GM21737 (cell line): ENCODE data around the gene SLC12A8.

ENCODE experiments used
- ATAC-seq: cut with Tn5 transposase; IDR thresholded peaks from one replicate; pipeline ENCODE4 v1.9.1; 2021; ENCODE audit warnings: mild to moderate bottlenecking, moderate library complexity; ENCODE audit not compliant: unreplicated experiment

The SLC12A8 gene

DNA sequence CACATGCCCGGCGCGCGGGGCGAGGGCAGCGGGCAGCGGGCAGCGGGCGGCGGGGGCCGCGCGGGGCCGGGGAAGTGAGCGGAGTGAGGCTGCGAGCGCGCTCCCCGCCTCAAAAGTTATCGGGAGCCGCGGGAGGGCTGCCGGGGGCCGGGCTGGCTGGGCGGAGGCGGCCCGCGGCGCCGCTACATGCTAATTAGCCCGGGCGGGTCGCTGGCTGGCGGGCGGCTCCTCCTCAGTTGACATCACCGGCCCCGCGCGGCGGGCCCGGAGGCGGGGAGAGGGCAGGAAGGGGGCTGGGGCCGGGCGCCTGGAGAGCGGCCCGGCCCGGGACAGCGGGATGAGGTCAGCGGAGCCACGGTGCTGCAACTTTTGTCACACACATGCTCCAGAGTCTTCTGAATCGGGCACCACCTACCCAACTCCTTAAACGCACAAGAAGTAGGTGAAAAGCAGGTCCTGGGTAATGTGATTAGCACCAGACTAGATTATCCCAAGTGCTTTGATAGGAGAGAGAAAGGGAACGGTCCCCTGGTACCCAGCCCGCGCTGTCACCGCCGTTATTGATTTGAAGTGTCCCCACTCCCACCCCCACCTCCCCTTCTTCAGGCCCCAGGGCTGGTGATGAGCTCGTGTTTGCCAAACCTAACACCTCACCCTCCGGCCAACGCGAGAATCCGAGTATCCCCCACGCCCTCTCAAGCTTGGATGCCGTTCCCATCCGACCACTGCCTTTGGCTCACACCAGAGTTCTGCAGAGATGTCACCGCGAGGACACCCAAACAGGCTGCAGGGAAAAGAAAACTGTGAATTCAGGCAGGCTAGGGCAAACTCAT, 156.4 kb downstream of the SLC12A8 start, which contains the start of gene HEG1:
Gene HEG1 (minus strand): TSS at position 85 of the 833 bp plus-strand sequence. CDS start 107 bp downstream, outside the sequence.
- ATAC-seq, result peak; percentile 57

DNA sequence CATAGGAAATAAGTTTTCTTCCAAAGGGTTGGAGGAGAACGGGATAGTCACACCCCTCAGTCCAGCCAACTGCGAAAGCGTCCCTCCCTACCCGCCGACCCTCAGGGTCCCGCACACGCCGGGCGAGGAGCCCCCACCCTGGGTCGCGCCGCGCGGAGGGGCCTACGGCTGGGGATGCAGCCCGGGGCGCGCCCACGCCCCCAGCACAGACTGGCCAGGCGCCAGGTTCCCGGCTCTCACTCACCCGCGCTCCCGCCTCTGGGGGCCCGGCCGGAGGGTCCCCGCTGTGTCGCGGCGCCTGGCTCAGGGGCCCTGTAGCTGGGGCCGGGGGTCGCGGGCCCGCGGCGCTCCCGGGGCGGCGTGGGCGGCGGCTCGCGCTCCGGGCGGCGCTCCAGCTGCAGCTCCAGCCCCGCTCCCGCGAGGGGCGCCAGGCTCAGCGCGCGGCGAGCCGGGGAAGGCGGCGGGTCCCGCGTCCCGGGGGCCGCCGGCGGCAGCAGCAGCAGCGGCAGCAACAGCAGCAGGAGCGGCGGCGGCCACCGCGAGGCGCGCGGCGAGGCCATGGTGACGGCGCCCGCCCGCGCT, 157.1 kb downstream of the SLC12A8 start:
- peak; percentile 21 for ATAC-seq

DNA sequence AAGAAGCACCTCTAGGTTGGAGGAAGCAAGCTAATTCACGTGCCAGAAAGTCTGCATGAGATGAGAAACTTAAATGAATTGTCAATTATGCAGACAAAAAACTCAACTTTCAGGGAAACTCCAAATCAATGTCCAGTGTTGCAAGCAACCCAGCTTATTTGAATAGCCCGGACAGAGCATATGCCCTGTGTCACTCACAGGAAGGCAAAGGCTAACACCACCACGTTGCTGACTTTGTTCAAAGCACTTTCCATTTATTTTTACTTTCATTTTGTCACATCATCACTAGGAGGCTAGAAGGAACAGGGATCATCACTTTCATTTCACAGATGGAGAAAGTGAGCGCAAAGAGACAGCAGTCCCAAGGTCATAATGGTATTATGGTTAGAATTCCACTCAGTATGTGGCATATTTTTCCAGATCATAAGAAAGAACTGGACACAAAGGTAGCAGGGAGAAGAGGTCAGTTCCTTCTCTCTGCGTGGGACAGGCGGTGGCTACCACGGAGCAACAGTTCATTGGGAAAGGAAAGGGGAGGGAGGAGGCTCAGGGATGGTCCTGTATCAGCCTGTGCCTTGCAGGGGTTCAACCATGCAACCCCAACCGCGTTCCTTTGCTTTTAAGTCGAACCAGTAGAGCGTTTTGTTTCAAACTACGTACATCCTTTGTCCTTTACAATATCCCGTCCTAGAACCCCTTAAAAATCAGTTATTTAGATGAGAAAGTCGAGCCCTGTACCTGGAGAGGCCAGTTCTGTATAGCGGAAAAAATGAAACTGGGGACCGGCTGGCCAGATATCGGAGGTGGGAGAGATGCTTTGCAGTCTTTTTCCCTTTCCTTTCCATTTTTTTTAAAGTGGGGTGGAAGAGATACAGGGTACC, 157.9 kb downstream of the SLC12A8 start:
- ATAC-seq, result no peak

DNA sequence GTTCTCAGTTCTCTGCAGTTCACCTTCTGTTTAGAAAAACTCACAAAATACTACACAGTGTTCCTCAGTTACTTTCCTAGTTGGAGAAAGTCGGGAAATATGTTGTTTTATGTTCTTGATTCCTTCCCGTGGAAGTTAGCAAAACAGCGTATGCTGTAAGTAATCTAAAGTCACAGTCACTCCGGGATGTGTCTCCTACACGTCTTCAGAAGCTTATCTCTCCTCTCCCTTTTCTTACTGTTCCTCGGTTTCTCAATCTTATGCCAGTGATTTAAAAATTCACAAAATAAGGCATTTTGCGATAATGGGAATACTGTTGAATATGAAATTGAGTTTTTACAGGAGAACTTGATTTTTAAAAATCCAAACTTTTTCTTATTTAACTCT, 158.5 kb downstream of the SLC12A8 start:
- ATAC-seq, result no peak

GRCh38 chr3:125053304-125053699, 159.2 kb downstream of the SLC12A8 start:
- ATAC-seq, result no peak

DNA sequence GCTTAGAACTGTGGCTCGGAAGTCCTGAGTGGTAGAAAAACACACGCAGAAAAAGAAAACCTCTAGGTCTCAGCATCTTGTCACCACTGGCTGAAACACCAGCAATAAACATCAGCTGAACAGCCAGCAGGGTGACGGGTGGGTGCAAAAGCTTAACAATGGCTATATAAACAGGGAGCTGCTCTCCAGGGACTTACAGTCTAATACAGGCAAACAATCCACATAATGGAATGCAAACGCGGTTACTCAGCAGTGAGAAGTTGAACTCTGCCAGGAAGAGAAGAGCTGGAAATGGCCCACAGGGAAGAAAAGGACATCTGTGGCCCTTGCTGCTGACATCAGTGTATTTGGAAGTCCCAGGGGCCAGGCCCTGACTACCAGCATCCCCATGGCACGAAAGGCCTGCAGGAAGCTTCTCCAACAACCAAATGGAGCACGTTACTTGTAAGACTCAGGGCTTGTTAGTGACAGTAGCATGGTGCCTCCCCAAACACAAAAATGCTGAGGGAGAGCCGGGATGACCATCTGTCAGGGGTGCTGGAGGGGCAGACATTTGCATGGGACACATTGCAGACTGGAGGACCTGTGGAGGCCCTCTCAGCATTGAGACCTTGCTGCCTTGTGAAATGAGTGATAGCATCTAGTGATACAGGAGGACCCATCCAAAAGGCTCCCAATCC, 159.8 kb downstream of the SLC12A8 start:
- no peak for ATAC-seq

- no peak for ATAC-seq
Measured at GRCh38 chr3:125051715-125052581, 160.6 kb downstream of the SLC12A8 start.

DNA sequence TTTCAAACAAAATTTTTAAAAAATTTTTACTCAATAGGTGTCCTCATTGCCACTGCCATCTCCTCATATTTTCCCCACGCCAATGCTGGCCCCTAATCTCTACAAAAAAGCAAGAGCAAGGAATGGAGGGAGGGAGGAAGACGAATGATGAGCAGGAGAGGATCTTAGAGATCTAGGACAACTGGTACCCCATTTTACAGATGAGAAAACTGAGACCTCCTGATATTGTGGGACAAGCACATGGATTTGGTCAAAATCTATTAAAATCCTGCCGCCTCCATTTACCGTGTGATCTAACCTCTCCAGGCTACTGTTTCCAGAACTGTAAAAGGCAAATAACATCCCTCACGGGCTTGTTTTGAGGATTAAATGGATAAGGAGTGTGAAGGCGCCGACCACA, 161.3 kb downstream of the SLC12A8 start:
- ATAC-seq, result no peak

- ATAC-seq, result no peak
Measured at GRCh38 chr3:125050488-125051090, 162.0 kb downstream of the SLC12A8 start.

GRCh38 chr3:125048282-125048681, 164.3 kb downstream of the SLC12A8 start:
- ATAC-seq, result no peak

- ATAC-seq, result no peak
Measured at GRCh38 chr3:125045965-125046364, 166.6 kb downstream of the SLC12A8 start.

GRCh38 chr3:125045194-125045593, 167.4 kb downstream of the SLC12A8 start:
- no peak for ATAC-seq

GRCh38 chr3:125043599-125044151, 168.9 kb downstream of the SLC12A8 start:
- ATAC-seq, result no peak

DNA sequence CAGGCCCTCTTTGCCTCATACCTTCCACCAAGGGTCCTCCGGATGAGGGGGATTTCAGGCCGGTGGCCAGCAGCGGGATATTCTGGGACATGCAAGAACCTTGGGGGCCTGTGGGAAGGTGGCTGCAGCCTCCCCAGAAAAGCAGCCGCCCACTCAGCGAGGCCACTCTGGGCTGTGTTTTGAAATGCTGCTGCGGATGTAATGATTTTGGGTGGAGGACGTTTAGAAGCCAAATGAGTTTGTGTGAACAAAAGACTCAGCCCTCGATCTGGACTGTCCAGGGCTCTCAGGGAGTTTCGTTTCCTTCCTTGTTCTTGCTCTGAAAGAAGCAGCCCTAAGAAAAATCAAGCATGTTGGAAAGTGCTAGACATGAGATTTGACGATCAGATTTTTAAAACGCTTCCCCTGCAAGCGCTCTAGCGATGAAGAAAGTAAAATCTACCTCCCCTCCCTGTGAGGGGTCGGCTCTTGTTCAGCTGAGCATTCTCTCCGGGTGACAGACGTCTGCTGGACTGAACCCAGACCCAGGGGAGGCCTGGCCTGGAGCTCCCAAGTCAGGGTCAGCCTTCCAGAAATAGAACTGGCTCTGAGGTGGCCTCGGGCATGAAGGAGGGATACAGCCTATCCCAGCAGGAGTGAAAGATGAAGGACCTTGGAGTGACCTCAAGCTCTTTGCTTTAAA, 169.7 kb downstream of the SLC12A8 start:
- no peak for ATAC-seq

- no peak for ATAC-seq
Measured at GRCh38 chr3:125039131-125040100, 173.1 kb downstream of the SLC12A8 start.

GRCh38 chr3:125037498-125038150, 174.9 kb downstream of the SLC12A8 start:
- no peak for ATAC-seq

DNA sequence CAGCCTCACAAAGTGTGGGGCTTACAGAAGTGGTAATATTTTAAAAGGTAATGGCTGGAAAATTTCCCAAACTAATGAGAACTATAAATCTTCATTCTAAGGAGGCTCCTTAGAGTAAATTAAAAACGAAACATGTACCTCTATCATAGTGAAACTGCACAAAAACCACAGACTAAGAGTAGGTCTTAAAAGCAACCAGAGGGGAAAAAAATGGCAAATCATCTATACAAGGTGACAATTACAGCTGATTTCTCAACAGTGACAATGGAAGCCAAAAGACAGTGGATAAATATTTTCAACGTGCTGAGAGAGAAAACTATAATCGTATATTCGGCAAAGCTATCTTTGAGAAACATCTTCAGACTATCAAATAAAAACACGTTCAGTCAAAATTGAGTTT, 177.3 kb downstream of the SLC12A8 start:
- peak; percentile 62 for ATAC-seq
